GM12878 (cell line): Measurements from ENCODE around the gene MYO9B. TPM values are rescaled to one million over a fixed set of nuclear protein-coding genes. Genes with fewer than 3 reads are reported as not detected.

Experiments used
- ATAC-seq: fragments of 200-7000 bp; cut with Tn5 transposase; 3 replicates; pipeline ENCODE4 v1.9.1; 2020; ENCODE audit warnings: mild to moderate bottlenecking, moderate library complexity
- BruUV-seq: library from RNA; stranded (reverse); fragments of 400-500 nt; replicated peaks from 2 replicates; lab custom pipeline; 2021; lab: Mats Ljungman, UMichigan
- CTCF ChIA-PET: fragments of 300-600 bp; sonication (Branson Sonifier 250); formaldehyde crosslinking; extraction: SDS; loops from one replicate; lab custom pipeline; 2021; ENCODE audit warnings: inconsistent platforms; lab: Yijun Ruan, JAX
- POLR2A ChIA-PET: fragments of 350-600 bp; formaldehyde crosslinking; extraction: SDS; loops from one replicate; lab custom pipeline; 2021; ENCODE audit warnings: inconsistent platforms; lab: Charles Lee
- RAD21 ChIA-PET: fragments of 300-600 bp; sonication (Branson Sonifier 250); formaldehyde crosslinking; loops from one replicate; lab custom pipeline; 2023; ENCODE audit warnings: antibody characterized with exemption; ENCODE audit not compliant: unreplicated experiment; lab: Charles Lee
- SMC1A ChIA-PET: fragments of 300-600 bp; sonication (Branson Sonifier 250); formaldehyde crosslinking; loops from one replicate; lab custom pipeline; 2023; ENCODE audit not compliant: unreplicated experiment, uncharacterized antibody; lab: Charles Lee
- DNase-seq: peaks from one replicate; pipeline ENCODE4 v3.0.0-alpha.2; 2011; ENCODE audit warnings: low read depth, low spot score
- FAIRE-seq: peaks from 3 replicates; lab custom pipeline; 2011; peaks lifted over from hg19 to GRCh38; lab: Jason Lieb, UNC
- H2AFZ ChIP-seq: 2 replicates; pipeline ENCODE4 v1.6.0; 2011; ENCODE audit warnings: low read depth, low read length, control low read depth; ENCODE audit not compliant: control insufficient read depth
- H3K27ac ChIP-seq: 2 replicates; pipeline ENCODE4 v1.5.1; 2011; ENCODE audit warnings: control low read depth; ENCODE audit not compliant: control insufficient read depth, insufficient read depth
- H3K27me3 ChIP-seq, 2 experiments: replicated peaks in 1 of 2; 2 replicates each; pipeline versions ENCODE4 v1.6.0 to v1.6.1; 2011; ENCODE audit warnings: low read length in 1 of 2; ENCODE audit not compliant: control insufficient read depth in 2 of 2, insufficient read depth in 2 of 2
- H3K36me3 ChIP-seq, 2 experiments: 2 replicates each; pipeline ENCODE4 v1.5.1; 2011; ENCODE audit warnings: low read length in 1 of 2; ENCODE audit not compliant: control insufficient read depth in 2 of 2, insufficient read depth in 2 of 2
- H3K4me1 ChIP-seq: 2 replicates; pipeline ENCODE4 v1.6.1; 2011; ENCODE audit warnings: mild to moderate bottlenecking, low read length, moderate library complexity, mixed read lengths; ENCODE audit not compliant: control insufficient read depth, insufficient read depth
- H3K4me2 ChIP-seq: 2 replicates; pipeline ENCODE4 v1.6.0; 2011; ENCODE audit warnings: control low read depth; ENCODE audit not compliant: control insufficient read depth, insufficient read depth
- H3K4me3 ChIP-seq: fragments of 200-600 bp; sonication (generic); 2 replicates; pipeline ENCODE4 v1.5.1; 2016
- H3K79me2 ChIP-seq: 2 replicates; pipeline ENCODE4 v1.6.0; 2011; ENCODE audit warnings: low read length; ENCODE audit not compliant: control insufficient read depth, insufficient read depth
- H3K9ac ChIP-seq: 2 replicates; pipeline ENCODE4 v1.8.0; 2011; ENCODE audit warnings: low read length, control low read depth, mixed read lengths; ENCODE audit not compliant: control insufficient read depth, insufficient read depth
- H3K9me3 ChIP-seq: replicated peaks from 3 replicates; pipeline ENCODE4 v1.5.1; 2011; ENCODE audit warnings: mild to moderate bottlenecking, low read length; ENCODE audit not compliant: control insufficient read depth, insufficient read depth
- H4K20me1 ChIP-seq: 2 replicates; pipeline ENCODE4 v1.6.0; 2011; ENCODE audit not compliant: control insufficient read depth, insufficient read depth
- CBX3 ChIP-seq: fragments of 200-600 bp; sonication (generic); IDR thresholded peaks from 2 replicates; pipeline ENCODE4 v1.6.1; 2016; ENCODE audit warnings: low read depth, borderline replicate concordance
- CREM ChIP-seq: IDR thresholded peaks from 2 replicates; pipeline ENCODE4 v1.6.1; 2014; ENCODE audit warnings: antibody characterized with exemption, low read depth
- E2F8 ChIP-seq: fragments of 450-650 bp; IDR thresholded peaks from 2 replicates; pipeline ENCODE4 v1.6.1; 2018; ENCODE audit warnings: mild to moderate bottlenecking, low read depth, moderate library complexity; ENCODE audit not compliant: partially characterized antibody
- KDM1A ChIP-seq: fragments of 200-600 bp; sonication (generic); IDR thresholded peaks from 2 replicates; pipeline ENCODE4 v1.6.1; 2016; ENCODE audit warnings: borderline replicate concordance
- RELA ChIP-seq: fragments of 450-650 bp; IDR thresholded peaks from 2 replicates; pipeline ENCODE4 v1.8.0; 2014; ENCODE audit warnings: borderline replicate concordance; ENCODE audit not compliant: partially characterized antibody
- RELB ChIP-seq: fragments of 450-650 bp; IDR thresholded peaks from 2 replicates; pipeline ENCODE4 v1.6.1; 2017; ENCODE audit warnings: low read depth, mild to moderate bottlenecking, moderate library complexity
- SMAD1 ChIP-seq: fragments of 450-650 bp; IDR thresholded peaks from 2 replicates; pipeline ENCODE4 v1.6.1; 2018; ENCODE audit warnings: mild to moderate bottlenecking, low read depth; ENCODE audit not compliant: partially characterized antibody
- SREBF2 ChIP-seq: IDR thresholded peaks from 2 replicates; pipeline ENCODE4 v1.6.1; 2012; ENCODE audit warnings: mild to moderate bottlenecking, low read length
- TCF12 ChIP-seq: IDR thresholded peaks from 2 replicates; pipeline ENCODE4 v1.6.1; 2011; ENCODE audit warnings: low read depth, mild to moderate bottlenecking, low read length
- USF2 ChIP-seq: IDR thresholded peaks from 2 replicates; pipeline ENCODE4 v1.6.1; 2011; ENCODE audit warnings: low read depth, low read length, improper control_type of control experiment, borderline replicate concordance
- WRNIP1 ChIP-seq: IDR thresholded peaks from 2 replicates; pipeline ENCODE4 v1.6.1; 2011; ENCODE audit warnings: low read depth, low read length, improper control_type of control experiment, borderline replicate concordance
- ZBED1 ChIP-seq: IDR thresholded peaks from 2 replicates; pipeline ENCODE4 v1.6.1; 2016; ENCODE audit warnings: borderline replicate concordance
- ZNF384 ChIP-seq: IDR thresholded peaks from 2 replicates; pipeline ENCODE4 v1.6.1; 2012; ENCODE audit warnings: low read depth, mild to moderate bottlenecking, low read length, improper control_type of control experiment, borderline replicate concordance
- WGBS: methylation state at CpG from one replicate; pipeline ENCODE4 v1.1.6; 2016; ENCODE audit warnings: low lambda C conversion rate; ENCODE audit not compliant: insufficient replicate concordance, insufficient coverage; ENCODE audit errors: missing lambda C conversion rate; 5-methylcytosine and 5-hydroxymethylcytosine counted together
- in situ Hi-C: fragments of 300-500 bp; cut with MboI; formaldehyde crosslinking; loops from 9 replicates; pipeline ENCODE4 v1.14.3; 2018; ENCODE audit warnings: mixed read lengths
- intact Hi-C: fragments of 100-400 bp; cut with micrococcal nuclease; formaldehyde crosslinking; loops from one replicate; pipeline ENCODE4 v1.14.2; 2022; ENCODE audit not compliant: unreplicated experiment
- polyA plus RNA-seq, 11 experiments: library from polyadenylated mRNA; depleted of rRNA in 4 of 11; unstranded in 6 of 11; stranded (reverse) in 5 of 11; fragments of >200 nt; fragmentation: Nextera tagmentation in 4 of 11; fragmentation: Illumina TruSeq in 1 of 11; extraction: Ambion mirVana in 4 of 11; extraction: Trizol in 1 of 11; gene quantifications; 1 replicate in 1 of 11; 2 replicates in 10 of 11; pipeline versions ENCODE4 v1.2.1 to v1.2.3, GENCODE V29; 2011 to 2016; ENCODE audit warnings: inconsistent platforms in 2 of 11, missing spikeins in 2 of 11, low read depth in 1 of 11
- total RNA-seq, 4 experiments: library from RNA; depleted of rRNA in 3 of 4; stranded (reverse); fragments of >200 nt in 3 of 4; fragmentation: Illumina TruSeq in 1 of 4; extraction: Trizol in 1 of 4; gene quantifications; 2 replicates each; pipeline versions ENCODE4 v1.2.1 to v1.2.3, GENCODE V29; 2013 to 2021
- TF ChIP-seq, protein P1 (sequence below): fragments of 450-650 bp; IDR thresholded peaks from 2 replicates; pipeline ENCODE4 v1.6.1; 2017; ENCODE audit warnings: mild to moderate bottlenecking, moderate library complexity

MYO9B gene
- total and polyA plus RNA-seq, 10 of the 15 experiments (the other 5 are each of a cell fraction or from before 2014, with no cell fraction given) = 5.4 to 165 (median 45.8) TPM

GRCh38 chr19:17128820-17129219, 53.2 kb downstream of the MYO9B start:
- 92% methylated on average over 9 of the region's 9 CpGs for WGBS
- no peak for FAIRE-seq
- no peak overlapping the region for H3K27ac ChIP-seq
- H4K20me1 ChIP-seq = no peaks in the 10 kb centered on the region
- H3K4me1 ChIP-seq = peaks cover 35% of the 10 kb centered on the region
- BruUV-seq = no TSS peak
- ChIA-PET POLR2A (interaction anchor here (1.1 to 1.3 kb wide), 2 partner anchors 19 to 55 kb away, joined by 3 read pairs; no protein-coding TSS in a partner anchor), RAD21 (no interaction called here), CTCF (no interaction called here)
- H3K36me3 ChIP-seq = peaks cover 10 to 15% of the 10 kb centered on the region in 2 experiments
- intact Hi-C loops = no loop called here
- H3K79me2 ChIP-seq = peaks cover 41% of the 10 kb centered on the region
- no peaks in the 10 kb centered on the region for H3K9me3 ChIP-seq
- no peak overlapping the region for H2AFZ ChIP-seq
- no peaks in the 10 kb centered on the region for H3K27me3 ChIP-seq
- TF ChIP-seq TCF12 = no peak
- TF ChIP-seq ZNF384 = no peak
- no peak for TF ChIP-seq E2F8
- no peak for TF ChIP-seq RELA
- TF ChIP-seq RELB = no peak
- no peak for TF ChIP-seq KDM1A
- TF ChIP-seq SREBF2 = no peak
- TF ChIP-seq, protein P1, sequence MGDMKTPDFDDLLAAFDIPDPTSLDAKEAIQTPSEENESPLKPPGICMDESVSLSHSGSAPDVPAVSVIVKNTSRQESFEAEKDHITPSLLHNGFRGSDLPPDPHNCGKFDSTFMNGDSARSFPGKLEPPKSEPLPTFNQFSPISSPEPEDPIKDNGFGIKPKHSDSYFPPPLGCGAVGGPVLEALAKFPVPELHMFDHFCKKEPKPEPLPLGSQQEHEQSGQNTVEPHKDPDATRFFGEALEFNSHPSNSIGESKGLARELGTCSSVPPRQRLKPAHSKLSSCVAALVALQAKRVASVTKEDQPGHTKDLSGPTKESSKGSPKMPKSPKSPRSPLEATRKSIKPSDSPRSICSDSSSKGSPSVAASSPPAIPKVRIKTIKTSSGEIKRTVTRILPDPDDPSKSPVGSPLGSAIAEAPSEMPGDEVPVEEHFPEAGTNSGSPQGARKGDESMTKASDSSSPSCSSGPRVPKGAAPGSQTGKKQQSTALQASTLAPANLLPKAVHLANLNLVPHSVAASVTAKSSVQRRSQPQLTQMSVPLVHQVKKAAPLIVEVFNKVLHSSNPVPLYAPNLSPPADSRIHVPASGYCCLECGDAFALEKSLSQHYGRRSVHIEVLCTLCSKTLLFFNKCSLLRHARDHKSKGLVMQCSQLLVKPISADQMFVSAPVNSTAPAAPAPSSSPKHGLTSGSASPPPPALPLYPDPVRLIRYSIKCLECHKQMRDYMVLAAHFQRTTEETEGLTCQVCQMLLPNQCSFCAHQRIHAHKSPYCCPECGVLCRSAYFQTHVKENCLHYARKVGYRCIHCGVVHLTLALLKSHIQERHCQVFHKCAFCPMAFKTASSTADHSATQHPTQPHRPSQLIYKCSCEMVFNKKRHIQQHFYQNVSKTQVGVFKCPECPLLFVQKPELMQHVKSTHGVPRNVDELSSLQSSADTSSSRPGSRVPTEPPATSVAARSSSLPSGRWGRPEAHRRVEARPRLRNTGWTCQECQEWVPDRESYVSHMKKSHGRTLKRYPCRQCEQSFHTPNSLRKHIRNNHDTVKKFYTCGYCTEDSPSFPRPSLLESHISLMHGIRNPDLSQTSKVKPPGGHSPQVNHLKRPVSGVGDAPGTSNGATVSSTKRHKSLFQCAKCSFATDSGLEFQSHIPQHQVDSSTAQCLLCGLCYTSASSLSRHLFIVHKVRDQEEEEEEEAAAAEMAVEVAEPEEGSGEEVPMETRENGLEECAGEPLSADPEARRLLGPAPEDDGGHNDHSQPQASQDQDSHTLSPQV = no peak
- no peak for TF ChIP-seq CBX3
- TF ChIP-seq CREM = no peak
- TF ChIP-seq ZBED1 = no peak
- no peak for TF ChIP-seq WRNIP1
- TF ChIP-seq USF2 = no peak
- TF ChIP-seq SMAD1 = no peak
- TF ChIP-seq, all 136 proteins: peak for 0
- Histone ChIP-seq H3K4me3 (no peak overlapping the region), H3K9ac (no peak overlapping the region), H3K4me2 (no peak overlapping the region)
- SMC1A ChIA-PET = interaction anchor here (7.3 kb wide), 1 partner anchor 48 kb away, joined by 88 read pairs; the partner anchor contains the start of gene MYO9B
- ATAC-seq (no peak), DNase-seq (no peak)
- in situ Hi-C loops = no loop called here
